Activated CD4-positive, alpha-beta T cell treated with anti-CD3 and anti-CD28 coated beads, Interleukin-2, amount 50 U/mL, for 48 hours (primary cell): Measurements from ENCODE around the gene KATNB1.
"Not testable (repeated sequence)": the region's sequence is repeated elsewhere in the genome, so short reads cannot be mapped to it uniquely, and the experiment has no call there.

Experiments
- DNase-seq, 2 experiments: peaks; one replicate each; pipeline ENCODE4 v3.0.0-alpha.2; 2020

The KATNB1 gene

DNA sequence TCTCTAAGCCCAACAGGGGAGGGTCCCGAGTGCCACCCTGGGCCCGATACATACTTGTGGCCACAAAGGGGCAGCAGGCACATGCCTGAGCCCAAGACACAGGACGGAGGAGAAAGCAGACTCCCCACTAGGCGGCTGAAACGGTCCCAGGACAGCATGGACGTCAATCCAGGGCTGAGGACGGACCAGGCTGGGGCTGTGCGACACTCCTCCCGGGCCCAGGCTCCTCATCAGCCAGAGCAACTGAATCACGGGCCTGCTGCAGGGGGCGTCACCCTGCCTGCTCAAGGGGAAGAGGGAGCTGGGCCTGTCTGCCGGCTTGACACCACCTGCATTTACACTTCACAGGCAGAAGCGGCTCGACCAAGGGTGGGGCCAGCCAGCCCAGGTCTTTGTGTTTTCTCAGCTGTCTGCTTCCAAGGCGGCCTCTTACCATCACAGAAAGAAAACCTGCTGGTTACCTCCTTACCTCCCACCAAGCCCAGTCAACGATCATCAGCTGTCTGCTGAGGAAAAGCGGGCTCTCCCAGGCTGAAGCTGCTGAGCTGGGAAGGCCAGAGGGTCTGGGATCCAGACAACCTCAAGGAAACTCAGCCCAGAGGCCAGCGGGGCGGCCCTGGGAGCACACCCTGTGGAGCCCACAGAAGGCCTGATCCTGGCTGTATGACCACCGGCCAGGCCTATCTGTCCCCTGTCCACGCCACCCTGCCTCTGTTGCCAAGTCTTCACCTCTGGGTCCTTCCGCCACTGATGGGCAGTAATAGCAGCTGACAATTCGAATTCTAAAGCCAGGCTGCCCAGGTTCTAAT lies 40.3 kb downstream of the KATNB1 start:
- no peak for DNase-seq

- DNase-seq: no peak
Measured at GRCh38 chr16:57778658-57779057, 43.1 kb downstream of the KATNB1 start.

DNA sequence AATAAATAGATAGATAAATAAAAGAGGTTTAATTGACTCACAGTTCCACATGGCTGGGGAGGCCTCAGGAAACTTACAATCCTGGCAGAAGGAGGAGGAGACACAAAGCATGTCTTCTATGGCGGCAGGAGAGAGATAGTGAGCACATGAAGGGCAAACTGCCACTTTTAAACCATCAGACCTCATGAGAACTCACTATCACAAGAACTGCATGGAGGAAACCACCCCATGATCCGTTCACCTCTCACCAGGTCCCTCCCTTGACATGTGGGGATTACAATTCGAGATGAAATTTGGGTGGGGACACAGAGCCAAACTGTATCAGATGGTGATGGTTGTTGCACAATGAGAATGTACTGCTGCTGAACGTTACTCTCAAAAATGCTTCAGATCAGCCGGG lies 44.3 kb downstream of the KATNB1 start:
- not testable (repeated sequence) for DNase-seq

DNA sequence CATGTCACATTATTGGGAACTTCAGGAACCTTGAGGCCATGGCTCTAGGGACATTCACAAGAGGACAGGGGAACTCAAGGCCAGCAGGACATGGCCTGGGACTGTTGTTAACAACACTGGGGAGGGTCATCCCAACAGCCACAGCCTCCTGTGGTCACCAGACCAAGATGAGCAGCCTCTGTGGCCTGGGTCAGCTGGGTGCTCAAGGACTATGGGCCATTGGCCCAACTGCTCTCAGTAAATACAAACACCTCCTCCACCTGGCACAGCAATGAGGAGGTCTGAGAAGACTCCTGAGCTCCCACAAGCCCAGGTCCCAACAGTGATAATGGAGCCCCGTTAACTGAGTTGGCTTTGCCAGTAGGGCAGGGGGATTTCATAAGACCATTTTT lies 45.8 kb downstream of the KATNB1 start:
- DNase-seq: no peak

GRCh38 chr16:57781741-57782606 lies 46.4 kb downstream of the KATNB1 start:
- no peak for DNase-seq

DNA sequence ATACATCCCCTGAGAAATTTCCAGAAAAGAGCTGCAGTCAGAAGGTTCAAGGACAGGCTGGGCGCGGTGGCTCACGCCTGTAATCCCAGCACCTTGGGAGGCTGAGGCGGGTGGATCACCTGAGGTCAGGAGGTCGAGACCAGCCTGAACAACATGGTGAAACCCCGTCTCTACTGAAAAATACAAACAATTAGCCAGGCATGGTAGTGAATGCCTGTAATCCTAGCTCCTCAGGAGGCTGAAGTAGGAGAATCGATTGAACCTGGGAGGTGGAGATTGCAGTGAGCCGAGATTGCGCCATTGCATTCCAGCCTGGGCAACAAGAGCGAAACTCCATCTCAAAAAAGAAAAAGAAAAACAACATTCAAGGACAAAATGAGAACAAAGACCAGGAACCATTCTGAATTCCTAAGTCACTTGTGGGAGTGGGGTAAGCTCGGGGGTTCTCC lies 47.1 kb downstream of the KATNB1 start:
- not testable (repeated sequence) for DNase-seq

DNA sequence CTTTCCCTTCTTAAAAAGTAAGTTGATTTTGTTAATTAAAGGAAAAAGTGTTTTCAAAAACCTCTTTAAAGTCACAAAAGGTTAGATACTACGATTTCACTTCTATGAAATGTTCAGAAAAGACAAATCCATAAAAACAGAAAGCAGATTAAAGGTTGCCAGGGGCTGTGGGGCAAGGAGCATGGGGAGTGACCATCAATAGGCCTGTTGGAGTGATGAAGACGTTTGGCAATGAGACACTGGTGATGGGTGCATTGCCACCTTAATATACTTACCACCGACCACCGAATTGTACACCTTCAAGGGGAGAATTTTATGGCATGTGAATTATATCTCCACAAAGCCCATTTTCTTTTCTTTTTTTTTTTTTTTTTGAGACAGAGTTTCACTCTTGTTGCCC lies 47.5 kb downstream of the KATNB1 start:
- DNase-seq: no peak

GRCh38 chr16:57783883-57784282 lies 48.3 kb downstream of the KATNB1 start:
- DNase-seq: no peak

DNA sequence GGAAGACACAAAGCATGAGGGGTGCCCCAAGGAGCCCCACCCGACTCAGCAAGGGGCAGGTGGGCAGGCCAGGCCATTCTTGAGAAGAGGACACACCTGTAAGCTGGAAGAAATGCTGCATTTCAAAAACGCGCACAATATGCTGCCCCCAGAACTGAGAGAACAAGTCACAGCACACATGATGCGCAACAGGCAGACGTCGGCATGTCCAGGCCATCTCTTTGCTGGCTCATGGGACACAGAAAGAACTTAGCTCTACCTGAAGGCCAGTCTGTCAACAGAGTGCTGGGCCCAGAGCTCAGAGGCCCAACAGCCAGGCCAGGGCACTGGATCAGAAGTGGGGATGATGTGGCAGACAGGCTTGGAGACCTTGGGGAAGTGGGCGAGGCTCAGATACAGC lies 48.8 kb downstream of the KATNB1 start:
- no peak for DNase-seq

DNA sequence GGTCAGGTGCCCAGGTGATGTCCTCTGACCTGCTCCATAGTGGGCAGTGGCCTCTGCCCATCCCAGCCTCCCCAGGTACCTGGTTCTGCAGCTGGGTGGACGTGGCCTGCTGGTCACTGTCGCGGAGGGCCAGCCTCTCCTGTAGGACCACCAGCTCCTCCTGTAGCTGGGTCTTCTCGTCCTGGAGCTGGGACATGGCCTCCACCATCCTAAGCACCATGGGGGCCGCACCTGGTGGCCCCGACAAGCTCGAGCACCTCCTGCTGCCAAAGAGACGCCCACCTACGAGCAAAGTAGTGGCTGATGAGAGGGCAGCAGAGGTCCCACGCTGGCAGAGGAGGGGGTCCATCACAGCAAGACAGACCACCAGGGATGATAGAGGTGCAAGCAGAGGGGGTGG lies 49.8 kb downstream of the KATNB1 start:
- no peak for DNase-seq

GRCh38 chr16:57785924-57786323 lies 50.4 kb downstream of the KATNB1 start:
- no peak for DNase-seq

DNA sequence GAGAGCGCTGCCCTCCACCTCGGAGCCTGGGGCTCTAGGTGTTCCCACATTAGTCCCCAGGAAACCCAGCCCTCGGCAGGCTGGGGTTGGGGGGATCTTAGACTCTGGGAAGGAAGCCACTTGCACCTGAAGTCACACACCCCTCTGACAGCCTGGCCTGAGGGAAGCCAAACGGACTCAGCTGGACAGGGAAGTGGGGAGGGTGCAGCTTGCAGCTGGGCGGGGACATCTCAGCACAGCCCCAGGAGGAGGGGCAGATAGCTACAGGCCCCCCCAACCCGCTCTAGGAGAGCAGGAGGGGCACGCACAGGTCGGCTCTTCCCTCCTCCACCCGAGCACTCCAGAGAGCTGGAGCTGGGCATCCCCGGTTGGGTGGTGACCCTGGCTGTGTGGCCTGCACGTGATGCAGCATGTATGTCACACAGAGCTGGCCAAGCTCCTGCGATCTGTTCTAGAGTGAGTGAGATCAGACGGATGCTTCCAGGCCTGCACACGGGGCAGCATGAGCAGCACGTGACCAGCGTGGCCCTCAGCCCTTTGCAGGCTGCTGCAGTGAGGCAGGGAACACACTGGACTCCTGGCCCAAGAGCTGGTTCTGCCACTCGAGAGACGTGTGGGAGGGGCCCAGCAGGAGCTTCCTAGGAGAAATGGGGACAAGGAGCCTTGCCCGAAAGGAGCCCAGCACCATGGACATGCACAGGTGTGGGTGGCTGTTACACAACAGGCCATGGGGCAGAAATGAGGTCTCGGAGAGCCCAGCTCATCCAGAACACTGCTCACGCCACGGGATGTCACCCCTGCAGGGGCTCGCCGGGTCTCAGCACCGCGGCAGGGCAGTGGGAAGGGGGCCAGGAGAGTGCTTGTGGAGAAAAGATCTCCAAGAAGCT lies 51.3 kb downstream of the KATNB1 start:
- DNase-seq: no peak

DNA sequence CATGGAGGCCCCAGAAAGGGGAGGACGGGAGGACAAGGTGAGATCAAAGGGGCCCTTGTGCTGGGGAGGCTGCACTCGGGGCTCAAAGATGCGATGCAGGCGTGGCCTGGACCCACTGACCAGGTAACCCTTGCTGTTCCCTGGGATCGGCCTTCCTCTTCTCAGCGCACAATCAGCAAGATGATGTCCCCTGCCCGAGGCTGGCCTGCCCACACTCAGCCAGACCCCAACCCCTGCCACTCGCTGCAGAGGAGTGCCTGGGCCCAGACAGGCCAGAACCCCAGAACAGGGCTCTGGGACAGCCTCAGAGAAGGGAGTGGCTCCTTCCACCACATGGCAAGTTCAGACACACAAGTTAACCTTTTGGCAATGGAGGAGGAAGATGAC lies 51.9 kb downstream of the KATNB1 start:
- no peak for DNase-seq

- DNase-seq: no peak
Measured at GRCh38 chr16:57788252-57788841, 52.8 kb downstream of the KATNB1 start.

GRCh38 chr16:57788951-57789350 lies 53.4 kb downstream of the KATNB1 start:
- no peak for DNase-seq

GRCh38 chr16:57791195-57791892 lies 55.8 kb downstream of the KATNB1 start:
- no peak for DNase-seq

GRCh38 chr16:57791893-57792461 lies 56.4 kb downstream of the KATNB1 start:
- DNase-seq: no peak

DNA sequence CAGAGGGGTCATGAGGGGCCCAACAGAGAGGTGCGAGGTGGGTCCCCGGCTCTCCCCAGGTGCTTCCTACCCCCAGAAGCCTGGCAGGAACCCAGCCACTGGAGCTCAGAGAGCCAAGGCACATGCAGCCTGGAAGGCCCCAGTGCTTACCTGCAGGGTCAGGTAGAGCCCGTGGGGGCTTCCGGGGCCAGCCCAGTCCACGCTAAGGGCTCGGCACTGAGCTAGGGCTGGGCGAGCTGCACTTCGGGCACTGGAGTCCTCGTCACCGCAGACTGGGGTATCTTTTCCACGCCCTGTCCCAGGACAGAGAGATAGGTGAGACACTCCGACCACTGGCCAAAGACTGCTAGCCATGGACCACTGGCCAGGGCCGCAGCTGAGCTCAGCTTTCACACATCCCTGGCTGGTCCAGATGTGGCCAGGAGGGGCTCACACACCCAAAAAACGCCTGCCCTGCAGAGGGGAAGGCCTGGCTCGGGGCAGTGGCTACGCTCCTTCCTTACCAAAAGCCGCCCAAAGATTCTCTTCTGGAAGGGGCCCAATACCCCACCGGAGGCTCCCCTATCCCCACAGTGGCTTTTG lies 59.4 kb downstream of the KATNB1 start:
- DNase-seq: no peak

DNA sequence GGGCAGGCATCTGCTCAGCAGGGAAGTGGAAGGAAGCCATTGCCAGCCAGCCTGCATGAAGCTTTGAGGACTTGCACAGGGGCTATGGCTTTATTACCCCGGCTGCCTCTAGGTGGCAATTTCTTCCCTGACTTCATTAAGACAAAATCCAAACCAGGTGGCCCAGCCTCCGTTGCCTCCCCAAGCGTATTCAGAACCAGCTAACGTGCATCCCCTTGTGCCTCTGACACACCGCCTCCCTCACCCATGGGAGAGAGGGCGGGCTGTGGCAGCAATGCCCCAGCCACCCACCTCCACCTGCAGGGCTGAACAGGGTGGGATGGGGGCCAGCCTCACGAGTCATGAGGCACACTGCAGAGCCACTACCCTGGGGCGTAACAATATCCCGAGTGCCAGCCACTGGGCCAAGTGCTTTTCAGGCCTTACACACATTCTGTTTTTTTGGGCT lies 59.9 kb downstream of the KATNB1 start:
- peak; percentile 31 to 33 for DNase-seq

DNA sequence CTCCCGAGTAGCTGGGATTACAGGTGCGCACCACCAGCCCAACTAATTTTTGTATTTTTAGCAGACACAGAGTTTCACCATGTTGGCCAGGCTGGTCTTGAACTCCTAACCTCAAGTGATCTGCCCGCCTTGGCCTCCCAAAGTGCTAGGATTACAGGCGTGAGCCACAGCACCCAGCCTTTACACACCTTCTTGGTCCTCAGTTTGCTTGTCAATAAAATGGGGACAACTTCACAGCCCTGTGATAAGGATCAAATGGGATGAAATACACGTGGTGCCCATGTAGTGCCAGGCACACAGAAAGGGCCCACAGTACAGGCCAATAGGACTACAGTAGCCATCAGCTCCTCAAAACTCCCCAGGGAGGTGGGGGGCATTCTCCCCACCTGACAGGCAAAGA lies 60.4 kb downstream of the KATNB1 start:
- DNase-seq: not testable (repeated sequence)

- no peak for DNase-seq
Measured at GRCh38 chr16:57797216-57797525, 61.6 kb downstream of the KATNB1 start.
